GM21390 (cell line): ENCODE data around the gene NUDT12.

Experiments used
- ATAC-seq: cut with Tn5 transposase; IDR thresholded peaks from one replicate; pipeline ENCODE4 v1.9.1; 2021; ENCODE audit not compliant: unreplicated experiment

Gene NUDT12

DNA sequence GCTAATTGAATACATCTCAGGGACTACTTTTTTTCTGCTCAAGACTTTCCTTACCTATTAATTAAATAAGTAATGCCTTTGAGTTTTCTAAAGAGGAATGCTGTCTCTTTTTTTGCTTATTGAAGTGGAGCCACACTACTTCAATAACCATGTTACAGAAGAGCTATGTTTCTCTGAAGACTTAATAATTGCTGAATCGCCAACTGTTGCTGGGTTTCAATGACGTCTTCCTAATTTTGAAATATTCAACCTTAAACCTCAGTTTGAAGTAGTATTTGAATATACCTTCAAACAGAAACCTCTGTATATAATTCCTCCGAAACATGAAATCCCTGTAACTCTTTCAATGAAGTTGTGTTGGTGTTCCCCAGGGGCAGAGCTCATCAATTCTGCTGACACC is 21.0 kb downstream of the NUDT12 start:
- ATAC-seq: no peak

DNA sequence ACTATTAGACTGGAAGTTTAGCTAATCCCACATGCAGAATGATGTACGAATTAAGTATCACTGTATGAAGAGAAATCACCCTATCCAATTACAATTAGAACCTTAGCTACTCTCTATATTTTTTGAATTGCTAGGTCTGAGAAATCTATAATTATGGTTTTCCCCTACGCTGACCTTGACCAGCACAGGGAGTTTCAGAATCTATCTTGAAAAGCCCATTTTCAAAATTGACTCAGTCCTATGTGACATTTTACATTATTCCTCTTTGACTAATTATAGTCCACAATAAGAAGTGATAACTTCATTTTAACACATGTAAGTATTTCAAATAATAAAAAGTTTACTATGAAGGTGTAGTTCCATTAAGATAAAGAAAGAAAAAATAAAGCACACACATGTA is 21.5 kb downstream of the NUDT12 start:
- no peak for ATAC-seq

DNA sequence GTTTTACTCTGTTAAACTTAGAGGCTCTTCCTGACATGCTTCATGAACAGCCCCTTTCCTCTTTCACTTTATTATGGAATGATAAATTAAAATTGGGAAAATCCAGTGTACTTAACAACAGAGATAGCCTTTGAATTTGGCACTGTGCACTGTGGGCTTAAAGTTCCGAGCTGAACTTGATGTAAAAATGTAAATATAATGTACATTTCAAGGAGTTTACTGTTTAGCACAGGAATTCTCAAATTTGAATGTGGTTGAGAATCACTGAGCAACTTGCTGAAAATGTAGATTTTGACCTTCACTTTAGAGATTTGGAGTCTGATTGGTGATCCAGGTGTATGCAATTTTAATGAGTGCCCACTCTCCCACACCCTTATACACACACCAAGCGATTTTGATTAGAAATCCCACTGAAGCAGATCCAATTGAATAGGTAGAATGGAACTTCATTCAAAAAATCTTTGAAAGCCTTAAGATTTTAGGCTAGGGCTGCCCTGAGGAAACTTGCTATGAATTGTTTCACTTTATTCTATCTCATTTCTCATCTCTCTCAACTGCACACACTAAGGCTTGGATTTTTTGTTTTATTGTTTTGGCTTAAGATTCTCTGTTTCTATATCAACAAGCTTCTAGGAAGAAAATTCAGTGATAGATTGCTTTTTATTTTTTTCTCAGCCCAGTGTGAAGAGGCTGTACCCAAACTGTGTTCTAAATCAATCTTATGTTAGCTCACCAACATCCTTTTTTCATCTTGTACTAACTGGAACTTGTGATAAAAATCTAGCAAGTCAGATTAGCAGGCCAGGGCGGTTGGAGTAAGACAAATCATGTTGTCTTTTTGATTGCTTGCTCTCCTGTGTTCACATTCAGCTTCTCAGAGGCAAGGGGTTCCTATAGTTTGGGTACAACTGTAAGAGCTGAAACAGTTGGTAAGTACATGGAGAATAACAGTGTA is 22.9 kb downstream of the NUDT12 start:
- no peak for ATAC-seq

DNA sequence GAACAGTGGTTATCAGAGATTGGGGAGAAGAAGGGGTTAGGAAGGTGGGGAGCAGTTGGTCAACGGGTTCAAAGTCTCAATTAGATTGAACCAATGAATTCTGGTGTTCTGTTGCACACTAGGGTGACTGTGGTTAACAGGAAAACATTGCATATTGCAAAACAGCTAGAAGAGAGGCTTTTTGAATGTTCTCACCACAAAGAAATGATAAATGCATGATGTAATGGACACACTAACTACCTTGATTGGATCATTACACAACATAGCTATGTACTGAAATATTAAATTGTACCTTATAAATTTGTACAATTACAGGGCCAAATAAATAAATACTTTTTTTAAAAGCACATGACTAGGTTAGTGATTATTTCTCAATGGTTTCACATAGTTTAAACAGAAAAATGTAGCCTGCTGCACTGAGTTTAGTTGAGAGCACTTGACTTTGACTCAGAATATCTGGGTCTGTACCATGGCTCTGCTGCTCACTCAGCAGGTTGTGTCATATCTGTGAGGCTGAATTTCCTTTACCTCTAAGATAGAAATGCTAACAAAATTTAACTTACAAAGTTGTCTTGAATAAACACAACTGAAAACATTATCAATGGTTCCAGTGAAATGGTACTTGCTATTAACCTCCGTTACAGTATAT is 30.4 kb downstream of the NUDT12 start:
- no peak for ATAC-seq

DNA sequence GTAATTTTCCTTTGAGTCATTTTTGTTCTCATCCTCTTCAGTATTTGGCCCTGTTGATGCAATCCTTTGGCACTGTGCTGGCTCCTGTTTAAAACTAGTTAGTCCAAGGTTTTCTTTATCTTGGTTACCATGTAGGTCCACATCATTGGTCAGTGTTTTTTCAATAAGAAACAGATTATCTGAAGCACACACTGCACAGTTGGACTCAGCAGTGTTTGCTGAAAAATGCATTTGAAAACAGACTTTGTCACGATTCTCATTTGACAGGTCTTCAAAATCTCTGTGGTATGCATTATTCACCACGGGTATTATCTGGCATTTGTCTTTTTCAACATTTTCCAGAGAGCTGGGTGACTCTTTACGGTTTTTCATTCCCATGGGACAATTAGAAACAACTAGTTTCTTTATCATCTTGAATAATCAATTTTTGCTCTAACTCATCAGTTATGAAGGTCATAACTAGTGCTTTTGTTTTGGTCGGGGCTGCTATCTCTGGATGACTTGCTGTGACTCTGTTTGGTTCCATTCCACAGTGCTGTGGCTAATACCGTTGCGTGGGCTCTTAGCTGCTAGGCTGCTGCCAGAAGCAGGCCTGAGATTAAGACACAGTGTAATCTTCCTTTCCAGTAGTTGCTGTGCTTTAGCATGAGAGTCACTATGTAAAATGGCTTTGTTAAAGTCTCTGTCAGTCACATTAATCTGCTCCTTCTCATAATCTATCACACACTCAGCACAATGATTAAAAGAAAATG is 36.2 kb downstream of the NUDT12 start:
- no peak for ATAC-seq

DNA sequence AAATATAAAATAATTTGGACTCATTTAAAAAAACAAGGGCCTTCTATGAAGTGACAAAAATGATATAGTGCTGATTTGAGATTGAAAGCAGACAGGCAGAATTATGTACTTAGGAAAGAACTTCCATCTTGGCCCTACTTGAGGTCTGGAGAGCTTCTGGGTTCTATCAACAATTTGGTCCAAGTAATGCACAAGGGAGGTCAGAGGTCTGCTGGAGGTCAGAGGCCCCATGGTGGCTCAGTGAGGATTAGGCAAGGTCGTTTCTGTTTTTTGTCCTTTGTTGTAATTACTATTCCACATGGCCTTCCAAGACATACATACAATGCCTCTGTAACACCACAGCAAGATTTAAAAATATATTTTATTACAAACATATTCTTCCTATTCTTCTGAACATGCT is 37.2 kb downstream of the NUDT12 start:
- no peak for ATAC-seq

DNA sequence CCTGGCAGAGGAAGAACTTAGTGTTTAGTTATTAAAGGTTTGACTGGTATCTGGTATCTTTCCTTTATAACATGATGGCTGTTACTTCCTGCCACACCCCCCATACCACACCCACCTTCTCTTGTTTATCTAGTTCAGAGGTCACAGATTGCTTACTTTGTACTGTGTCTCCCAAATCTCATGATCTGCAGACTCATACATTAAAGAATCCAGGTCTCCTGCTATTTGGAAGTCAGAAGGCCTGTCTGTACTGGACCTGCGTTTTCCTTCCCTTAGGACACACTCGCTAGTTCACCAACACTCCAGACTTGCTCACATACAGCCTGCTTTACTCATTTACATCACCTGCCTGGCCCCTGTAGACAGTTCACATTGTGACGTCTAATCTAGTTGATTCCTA is 39.3 kb downstream of the NUDT12 start:
- ATAC-seq: no peak

DNA sequence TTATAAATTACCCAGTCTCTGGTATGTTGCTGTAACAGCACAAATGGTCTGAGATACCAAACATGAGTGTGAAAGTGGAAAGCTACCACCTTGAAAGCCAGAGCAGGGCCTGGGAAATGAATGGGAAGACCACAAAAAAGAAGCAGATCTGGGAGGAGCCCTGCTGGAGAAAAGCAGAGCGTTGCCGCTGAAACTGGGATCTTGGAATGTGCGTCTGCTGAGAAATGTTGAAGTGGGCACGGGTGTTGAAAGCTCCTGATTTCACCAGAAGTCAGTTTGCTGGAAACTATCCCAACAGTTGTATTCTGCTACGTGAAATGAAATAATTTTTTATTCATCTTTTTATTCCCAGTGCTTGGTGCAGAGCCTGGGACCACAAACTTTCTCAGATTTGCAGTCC is 40.0 kb downstream of the NUDT12 start:
- ATAC-seq: no peak

DNA sequence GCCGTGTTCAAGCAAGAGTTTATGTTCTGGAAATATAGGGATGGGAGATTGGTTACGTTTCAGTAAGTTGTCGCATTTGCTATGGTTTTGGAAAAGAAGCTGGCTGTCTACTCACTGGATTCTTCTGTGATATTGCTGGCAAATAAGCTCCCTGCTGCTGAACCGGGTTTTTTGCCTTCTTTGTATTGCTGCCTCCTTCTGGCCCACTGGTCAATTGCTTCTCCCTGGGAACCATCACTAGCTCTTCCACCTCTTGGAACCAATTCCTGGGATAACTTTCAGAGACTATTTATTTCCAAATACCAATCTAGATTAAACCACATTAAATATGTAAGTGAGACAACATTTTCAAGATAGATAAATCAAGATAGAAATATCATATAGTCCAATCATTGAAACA is 43.0 kb downstream of the NUDT12 start:
- ATAC-seq: no peak

DNA sequence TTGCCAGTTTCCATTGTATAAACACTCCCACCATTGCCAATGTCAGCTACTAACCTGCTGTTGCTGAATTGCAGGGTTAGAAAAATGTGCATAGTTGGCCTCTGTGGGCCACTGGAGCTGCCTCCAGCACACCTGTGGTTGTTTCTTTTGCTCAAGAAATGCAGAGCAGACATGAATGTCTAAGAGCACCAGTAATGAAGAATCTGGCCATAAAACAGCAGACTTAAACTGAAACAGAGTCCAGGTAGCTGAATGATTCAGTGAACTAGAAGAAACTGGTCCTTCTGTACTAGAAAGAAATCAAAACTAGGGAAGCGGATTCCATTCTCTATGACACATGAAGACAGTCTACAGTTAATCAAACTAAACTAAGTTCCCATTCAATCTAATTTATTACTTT is 48.2 kb downstream of the NUDT12 start:
- ATAC-seq: no peak

DNA sequence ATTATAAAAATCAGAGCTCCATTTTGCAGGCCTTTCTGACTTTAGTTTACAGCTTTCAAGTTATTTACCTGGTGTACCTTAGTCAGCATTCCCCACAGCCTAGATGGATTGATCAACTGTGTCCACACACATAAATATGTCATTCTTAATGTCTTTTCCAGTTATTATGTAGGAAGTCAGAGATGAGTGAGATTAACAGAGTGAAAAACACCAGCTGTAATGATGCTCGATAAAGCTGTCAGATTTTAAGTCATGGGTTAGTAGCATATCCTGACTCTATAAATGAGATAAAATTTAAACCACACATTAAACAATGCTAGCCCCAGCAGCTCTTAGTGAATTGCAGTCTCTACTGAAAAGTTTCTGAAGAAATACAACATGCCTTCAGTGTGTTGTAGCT is 48.9 kb downstream of the NUDT12 start:
- ATAC-seq: no peak

DNA sequence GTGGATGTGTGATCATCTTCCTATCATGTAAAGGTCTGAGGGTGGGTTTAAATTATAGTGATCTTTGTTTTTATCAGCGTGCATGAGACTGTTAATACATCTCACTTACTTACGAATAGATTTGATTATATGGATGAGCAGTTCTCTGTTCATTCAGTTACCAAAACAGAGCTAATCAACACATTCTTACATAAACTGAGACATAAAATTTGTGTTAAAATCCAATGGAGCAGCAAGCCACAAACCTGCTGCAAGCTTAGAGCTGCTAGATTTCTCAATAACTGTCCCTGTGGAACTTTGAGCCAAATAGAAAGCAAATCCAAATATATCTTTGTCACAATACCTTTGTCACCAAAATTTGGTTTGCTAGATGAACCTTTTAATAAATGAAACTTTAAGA is 50.1 kb downstream of the NUDT12 start:
- ATAC-seq: no peak

DNA sequence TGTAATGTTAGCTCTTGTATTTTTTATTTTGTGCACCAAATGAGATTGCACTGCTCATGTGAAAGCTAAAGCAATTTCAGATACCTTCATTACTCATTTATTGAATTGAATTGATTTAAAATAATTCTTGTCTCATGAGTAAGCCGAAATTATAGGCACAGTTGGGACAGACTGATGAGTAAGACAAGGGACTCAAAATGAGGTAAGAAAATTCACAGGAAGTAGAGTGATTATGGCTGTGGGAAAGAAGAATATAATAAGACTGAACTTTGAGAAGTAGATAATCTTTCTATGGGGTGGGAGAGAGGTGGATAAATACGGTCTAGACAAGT is 51.1 kb downstream of the NUDT12 start:
- ATAC-seq: no peak

DNA sequence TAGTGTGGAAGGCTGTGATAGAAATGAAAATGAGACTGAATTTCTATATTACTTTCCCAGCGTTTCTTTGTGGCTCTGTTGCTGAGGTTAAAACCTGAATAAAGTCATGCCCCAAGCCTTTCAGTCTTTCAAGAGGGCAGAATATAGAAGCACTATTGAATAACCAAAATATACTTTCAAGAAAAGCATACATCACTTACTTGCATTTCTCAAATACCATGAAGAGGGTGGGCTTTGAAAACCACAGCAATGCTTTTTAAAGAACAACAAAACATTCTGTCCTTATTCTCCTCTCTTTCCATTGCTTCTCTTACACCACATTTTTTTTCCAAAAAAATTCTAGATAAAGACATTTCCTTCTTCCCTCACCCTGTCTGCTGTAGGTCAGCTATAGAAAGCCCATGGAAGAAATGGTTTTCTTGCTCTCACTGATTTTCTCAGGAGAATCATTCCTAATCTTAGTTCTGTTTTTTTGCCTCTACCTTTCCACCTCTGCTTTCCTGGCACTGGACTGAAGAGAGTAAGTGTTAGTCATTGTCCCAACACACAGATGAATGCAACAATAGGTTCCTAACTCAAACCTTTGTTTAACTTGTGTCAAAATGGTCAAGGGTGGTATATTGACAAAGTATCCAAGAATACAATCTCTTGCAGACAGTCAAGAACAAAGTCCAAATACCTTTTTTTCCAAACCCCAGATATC is 51.6 kb downstream of the NUDT12 start:
- no peak for ATAC-seq

DNA sequence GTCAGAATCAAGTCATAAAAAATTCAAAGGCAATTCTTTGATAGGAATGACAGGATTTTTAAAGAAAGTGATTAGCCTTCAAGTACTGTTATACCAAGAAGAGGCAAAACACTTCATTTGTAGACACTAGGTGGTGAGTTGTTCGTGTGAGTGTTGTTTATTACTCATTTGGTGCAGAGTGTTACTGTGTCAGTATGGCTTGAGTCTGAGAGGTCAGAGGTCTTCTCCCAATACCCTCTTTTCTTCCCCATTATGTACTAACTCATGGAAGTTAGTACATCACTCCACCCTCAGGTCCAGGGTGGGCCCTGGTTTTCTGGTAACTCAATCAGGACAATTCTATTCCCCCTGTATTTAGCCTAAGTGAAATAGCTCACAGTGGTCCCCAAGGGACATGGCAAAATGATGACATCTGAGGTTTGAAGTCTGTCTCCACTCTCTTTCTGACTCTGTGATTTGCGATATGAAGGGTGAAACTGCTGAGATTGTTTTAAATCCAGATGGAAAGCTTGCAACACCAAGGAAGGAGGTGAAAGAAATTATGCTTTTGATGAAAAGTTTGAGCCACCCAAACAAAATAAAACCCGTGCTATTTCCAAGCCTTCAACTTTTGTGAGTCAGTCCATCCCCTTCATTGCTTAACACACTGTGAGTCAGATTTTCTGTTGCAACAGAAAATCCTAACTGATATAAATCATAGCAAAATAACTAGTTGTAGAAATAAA is 56.8 kb downstream of the NUDT12 start:
- no peak for ATAC-seq

DNA sequence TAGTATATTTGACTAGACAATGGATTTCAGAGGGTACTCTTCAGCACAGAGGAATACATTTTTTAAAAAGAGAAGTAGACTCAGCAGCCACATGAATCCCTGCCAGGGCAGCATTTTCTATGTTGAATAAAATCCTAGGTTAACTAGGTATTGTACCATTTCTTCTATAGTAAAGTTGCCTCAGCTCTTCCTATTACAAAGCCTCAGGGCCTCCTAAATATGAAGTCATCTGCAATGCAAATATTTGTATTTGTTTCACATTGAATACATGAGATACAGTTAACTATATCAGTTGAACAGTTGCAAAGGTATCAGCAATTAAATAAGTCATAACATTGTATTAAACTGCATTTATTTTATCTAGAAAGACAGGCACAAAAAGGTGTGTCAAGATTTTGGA is 59.5 kb downstream of the NUDT12 start:
- no peak for ATAC-seq

DNA sequence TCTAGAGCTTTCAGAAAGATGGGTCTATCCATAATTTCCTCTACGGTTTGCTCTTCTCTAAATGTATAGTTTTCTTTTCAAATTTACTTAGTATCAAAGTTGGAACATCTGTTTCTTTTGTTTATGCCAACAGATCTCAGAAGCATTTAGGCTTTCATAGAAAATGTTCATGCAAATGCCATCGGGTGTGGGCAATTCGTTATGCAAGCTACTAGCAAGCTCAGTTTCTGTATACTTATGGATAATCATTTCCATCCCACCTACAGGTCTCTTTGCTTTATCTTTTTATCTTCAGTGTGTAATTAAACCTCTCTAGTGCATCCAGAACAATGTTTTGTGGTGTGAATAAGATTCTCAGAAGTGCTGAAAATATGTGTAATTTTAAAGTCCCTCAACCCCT is 59.9 kb downstream of the NUDT12 start:
- no peak for ATAC-seq
